ENCODE data around the gene OR2AP1.
"Not testable (repeated sequence)": the region's sequence is repeated elsewhere in the genome, so short reads cannot be mapped to it uniquely, and the experiment has no call there.

Gene OR2AP1

DNA sequence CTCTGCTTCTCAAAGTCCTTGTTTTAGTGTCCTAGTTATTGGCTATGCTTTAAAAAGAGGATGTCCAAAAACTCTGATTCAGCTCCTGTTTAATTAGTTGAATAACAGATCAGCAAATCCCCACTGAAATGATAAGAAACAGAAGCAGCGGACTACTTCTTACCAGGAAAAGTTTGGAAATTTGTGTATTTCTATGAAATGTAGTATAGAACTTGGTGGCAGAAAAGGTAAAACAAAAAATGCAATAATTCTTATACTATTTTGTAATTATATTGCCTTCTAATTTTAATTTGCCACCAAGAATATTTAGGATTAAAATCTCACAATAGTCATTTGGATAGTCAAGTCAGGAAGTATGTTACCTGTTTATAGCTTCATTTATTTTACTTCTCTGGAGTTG is at the start of gene OR2AP1:
OR2AP1 (plus strand) TSS at position 301 of the 400 bp plus-strand sequence. CDS start 1,947 bp downstream, outside the sequence.
- DNase-seq (ENCODE audit: low read depth, low spot score) = no peak
- H3K27ac ChIP-seq = no peak within 1 kb of the TSS

DNA sequence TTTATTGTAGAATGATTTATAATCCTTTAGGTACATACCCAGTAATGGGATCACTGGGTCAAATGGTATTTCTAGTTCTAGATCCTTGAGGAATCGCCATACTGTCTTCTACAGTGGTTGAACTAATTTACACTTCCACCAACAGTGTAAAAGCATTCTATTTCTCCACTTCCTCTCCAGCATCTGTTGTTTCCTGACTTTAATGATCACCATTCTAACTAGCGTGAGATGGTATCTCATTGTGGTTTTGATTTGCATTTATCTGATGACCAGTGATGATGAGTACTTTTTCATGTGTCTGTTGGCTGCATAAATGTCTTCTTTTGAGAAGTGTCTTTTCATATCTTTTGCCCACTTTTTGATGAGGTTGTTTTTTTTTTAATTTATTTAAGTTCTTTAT is 24.0 kb upstream of the OR2AP1 start:
- not testable (repeated sequence) for H3K27ac ChIP-seq; DNase-seq (ENCODE audit: low read depth, low spot score)

DNA sequence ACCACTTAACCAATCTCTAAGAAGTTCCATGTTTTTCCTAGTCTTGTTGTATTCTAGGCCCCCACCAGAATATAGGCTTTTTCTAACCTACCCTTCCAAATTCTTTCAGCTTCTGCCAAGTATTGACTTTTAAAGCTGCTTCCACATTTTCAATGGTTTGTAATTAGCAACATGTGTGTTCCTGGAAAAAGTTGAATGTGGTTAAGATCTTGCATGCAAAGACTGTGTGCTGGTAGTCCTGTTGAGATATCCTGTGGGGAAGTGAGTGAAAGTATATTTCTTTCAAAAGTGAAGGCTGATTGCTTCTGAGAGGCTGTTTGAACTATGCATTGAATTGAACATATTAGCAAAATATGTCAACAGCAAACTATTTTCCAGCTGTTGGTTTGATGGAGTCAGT is 23.5 kb upstream of the OR2AP1 start:
- DNase-seq (ENCODE audit: low read depth, low spot score) = no peak

DNA sequence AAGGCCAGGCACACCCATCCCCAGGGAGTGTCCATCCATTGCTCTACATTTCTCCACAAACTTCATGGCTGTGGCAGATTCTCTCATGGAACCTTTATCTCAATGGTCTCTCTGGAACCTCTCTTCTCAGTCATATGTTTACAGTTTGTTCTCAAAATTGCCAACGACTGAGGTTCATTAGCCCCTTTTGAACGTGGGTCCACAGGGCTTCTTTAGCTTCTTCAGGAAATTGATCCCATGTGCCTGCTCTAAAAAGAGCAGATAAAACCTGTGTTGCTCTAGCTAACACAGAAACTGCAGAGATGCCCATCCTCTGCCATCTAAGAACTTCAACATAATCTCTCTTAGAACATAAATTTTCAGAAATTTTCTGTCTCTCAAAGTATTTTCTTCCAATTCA is 23.0 kb upstream of the OR2AP1 start, which contains the start of gene OR6C4:
OR6C4 (plus strand) TSS at position 301 of the 400 bp plus-strand sequence. CDS start 1,625 bp downstream, outside the sequence.
- no peak for DNase-seq (ENCODE audit: low read depth, low spot score)

More for the DNA sequence above, 23.5 kb upstream of the OR2AP1 start:
- no peak overlapping the region for H3K27ac ChIP-seq

DNA sequence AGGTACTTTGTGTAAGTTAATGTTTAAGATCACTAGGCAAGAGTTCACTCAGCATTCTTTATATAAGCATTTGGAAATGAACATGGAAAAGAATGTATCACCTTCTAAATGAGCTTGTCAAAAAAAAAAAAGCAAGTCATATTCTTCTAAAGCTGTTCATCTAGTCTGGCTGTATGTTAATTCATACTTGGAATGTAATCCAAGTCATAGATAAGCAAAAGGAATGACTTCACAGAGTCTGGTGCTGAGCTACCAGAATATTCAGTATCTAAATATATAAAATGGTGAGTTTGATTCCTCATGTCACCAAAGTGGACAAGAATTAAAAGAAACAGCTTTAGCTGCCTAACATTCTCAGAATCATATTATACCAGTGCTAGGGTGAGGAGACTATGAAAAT is 18.0 kb upstream of the OR2AP1 start:
- no peak overlapping the region for H3K27ac ChIP-seq
- DNase-seq (ENCODE audit: low read depth, low spot score) = no peak

More for the DNA sequence above, 23.0 kb upstream of the OR2AP1 start, which contains the start of gene OR6C4:
- no peak within 1 kb of the TSS for H3K27ac ChIP-seq

DNA sequence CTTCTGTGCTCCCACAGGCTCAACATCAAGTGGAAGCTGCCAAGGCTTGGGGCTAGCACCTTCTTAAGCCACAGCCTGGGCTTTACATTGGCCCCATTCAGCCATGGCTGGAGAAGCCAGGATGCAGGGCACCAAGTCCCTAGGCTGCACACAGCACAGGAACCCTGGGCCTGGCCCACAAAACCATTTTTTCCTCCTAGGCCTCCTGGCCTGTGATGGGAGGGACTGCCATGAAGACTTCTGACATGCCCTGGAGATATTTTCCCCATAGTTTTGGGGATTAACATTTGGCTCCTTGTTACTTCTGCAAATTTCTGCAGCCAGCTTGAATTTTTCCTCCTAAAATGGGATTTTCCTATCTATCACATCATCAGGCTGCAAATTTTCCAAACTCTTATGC is 2.2 kb upstream of the OR2AP1 start:
- H3K27ac ChIP-seq; DNase-seq (ENCODE audit: low read depth, low spot score): not testable (repeated sequence)

DNA sequence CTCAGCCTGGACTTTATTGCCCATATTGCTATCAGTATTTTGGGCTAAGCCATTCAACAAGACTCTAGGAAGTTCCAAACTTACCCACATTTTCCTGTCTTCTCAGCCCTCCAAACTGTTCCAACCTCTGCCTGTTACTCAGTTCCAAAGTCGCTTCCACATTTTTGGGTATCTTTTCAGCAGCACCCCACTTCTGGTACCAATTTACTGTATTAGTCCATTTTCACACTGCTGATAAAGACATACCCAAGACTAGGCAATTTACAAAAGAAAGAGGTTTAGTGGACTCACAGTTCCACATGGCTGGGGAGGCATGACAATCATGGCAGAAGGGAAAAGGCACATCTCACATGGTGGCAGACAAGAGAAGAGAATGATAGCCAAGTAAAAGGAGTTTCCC is 1.6 kb upstream of the OR2AP1 start:
- not testable (repeated sequence) for H3K27ac ChIP-seq; DNase-seq (ENCODE audit: low read depth, low spot score)

DNA sequence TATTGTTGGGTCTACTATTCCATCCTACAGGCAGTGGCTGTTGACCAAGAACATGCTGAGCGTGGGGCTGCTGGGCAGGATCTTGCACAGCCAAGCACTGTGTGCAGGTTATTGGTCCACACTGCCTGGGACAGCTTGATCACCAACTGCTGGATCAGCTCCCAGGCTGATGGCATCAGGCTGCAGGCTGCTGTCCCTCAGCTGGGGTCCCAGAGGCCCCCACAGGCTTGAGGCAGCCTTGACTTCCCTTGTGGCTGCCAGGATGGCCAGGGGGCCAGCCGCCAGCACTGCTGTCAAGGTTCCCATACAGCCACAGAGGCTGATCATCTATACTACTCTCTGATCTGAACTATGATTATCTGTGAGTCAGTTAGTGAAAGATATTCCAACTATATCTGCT is 9.8 kb downstream of the OR2AP1 start:
- no peak overlapping the region for H3K27ac ChIP-seq
- no peak for DNase-seq (ENCODE audit: low read depth, low spot score)

DNA sequence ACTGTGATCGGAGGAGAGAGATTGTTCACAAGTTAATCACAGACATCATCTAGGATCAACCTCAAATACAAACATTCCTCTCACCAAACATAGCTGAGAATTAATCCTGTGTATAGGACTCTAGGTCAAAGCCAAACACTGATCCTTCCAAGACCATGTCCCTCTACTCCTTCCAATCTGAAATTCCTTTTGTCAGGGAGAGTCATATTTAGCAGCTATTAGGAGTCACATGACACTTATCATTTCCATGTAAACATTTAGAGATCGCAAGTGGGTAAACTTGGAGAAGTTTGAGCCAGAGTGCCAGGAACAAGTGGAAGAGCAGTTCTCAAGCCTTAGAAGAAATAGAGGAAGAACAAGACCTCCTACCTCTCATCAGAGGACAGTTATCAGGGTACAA is 13.5 kb downstream of the OR2AP1 start:
- DNase-seq (ENCODE audit: low read depth, low spot score) = no peak

DNA sequence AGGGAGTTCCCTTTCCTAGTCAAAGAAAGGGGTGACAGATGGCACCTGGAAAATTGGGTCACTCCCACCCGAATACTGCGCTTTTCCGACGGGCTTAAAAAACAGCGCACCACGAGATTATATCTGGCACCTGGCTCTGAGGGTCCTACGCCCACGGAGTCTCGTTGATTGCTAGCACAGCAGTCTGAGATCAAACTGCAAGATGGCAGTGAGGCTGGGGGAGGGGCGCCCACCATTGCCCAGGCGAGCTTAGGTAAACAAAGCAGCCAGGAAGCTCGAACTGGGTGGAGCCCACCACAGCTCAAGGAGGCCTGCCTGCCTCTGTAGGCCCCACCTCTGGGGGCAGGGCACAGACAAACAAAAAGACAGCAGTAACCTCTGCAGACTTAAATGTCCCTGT is 17.9 kb downstream of the OR2AP1 start:
- not testable (repeated sequence) for DNase-seq (ENCODE audit: low read depth, low spot score); H3K27ac ChIP-seq

More for the DNA sequence above, 13.5 kb downstream of the OR2AP1 start:
- H3K27ac ChIP-seq = no peak overlapping the region

DNA sequence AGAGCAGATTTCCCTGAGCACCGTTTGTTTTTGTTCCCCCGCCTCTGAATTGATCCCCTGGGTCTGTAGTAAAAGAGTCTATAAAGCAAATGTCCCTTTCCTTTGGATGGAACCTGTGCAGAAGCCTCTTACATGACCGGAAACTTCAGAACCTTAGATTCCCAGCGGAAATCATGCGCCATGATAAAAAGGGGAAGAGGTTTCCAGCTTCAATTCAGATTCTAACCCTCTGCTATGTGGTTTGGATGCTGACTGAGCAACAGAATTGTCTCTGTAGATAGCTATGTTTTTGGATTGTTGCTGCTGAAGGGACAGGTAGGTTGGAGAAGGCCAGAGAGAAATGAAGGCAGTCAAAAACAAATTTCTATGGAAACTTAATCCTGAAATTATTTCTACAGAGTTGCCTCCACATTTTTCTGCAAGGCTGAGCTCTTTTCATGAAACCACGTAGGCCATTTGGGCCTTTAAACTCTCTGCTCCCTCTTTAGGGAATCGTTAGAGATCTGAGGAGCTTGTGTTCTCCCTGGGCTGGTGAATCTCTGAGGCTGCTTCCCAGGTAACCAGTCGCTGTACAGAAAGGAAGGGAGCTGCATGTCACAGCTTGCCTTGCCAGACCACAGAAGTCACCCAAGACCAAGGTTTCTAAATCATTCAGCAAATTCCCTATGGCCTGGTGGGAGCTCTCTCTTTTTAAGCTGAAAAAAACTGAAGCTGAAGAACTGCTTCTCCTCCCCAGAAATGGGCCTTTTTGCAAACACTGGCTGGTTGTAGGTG is 35.7 kb downstream of the OR2AP1 start:
- H3K27ac ChIP-seq = no peak overlapping the region
- DNase-seq (ENCODE audit: low read depth, low spot score) = peak; percentile 34

DNA sequence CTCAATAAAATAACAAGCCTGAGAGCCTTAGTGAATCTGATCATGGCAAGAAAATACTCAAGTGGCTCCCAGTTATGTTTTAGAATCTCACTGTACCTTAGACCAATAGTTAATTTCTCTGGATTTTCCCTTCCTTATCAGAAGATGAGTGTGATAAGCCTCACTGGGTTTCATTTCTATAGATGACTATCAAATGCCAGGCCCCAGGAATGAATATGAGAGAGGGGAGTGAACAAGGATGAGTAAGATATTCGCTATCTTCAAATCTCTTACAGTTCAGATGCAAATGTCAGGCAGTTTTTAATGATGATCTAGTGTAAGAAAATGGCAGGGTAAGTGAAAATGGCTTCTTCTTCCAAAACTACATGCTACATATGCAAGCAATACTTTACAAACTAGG is 38.3 kb downstream of the OR2AP1 start:
- no peak for DNase-seq (ENCODE audit: low read depth, low spot score)
- no peak overlapping the region for H3K27ac ChIP-seq

DNA sequence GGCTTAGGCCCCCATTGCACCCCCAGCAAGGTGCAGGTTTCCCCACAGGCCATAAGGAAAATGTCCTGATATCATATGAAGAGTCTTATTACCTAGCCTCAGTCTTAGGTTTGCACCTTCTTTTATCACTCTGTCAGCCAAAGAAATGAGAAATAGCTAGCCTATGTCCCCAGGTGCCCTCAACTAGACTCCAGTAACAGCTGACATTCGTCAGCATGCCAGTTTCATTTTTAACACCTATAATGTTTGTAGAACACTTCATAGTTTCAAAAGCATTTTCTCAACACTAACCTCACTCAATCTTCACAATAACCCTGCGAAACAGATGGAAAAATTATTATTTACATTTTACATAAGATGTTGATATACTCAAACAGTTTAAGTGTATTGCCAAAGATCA is 40.4 kb downstream of the OR2AP1 start:
- DNase-seq (ENCODE audit: low read depth, low spot score) = no peak
- no peak overlapping the region for H3K27ac ChIP-seq

DNA sequence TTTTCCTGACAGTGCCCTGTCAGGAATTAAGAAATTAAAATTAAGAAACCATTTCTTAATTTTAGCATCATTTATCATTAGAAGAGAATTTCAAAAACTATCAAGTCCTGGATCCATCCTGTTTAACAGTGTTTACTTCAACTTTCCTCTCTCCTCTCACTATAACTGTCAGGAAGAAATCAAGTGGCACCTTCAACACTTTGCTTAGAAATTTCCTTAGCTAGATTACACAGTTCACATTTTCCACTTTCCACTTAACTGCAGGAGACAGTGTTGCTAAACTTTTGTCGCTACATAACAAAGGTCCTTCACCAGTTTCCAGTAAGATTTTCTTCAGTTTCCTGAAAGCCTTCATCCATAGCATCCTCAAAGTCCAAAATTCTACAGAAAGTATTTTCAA is 42.5 kb downstream of the OR2AP1 start:
- no peak for DNase-seq (ENCODE audit: low read depth, low spot score)

DNA sequence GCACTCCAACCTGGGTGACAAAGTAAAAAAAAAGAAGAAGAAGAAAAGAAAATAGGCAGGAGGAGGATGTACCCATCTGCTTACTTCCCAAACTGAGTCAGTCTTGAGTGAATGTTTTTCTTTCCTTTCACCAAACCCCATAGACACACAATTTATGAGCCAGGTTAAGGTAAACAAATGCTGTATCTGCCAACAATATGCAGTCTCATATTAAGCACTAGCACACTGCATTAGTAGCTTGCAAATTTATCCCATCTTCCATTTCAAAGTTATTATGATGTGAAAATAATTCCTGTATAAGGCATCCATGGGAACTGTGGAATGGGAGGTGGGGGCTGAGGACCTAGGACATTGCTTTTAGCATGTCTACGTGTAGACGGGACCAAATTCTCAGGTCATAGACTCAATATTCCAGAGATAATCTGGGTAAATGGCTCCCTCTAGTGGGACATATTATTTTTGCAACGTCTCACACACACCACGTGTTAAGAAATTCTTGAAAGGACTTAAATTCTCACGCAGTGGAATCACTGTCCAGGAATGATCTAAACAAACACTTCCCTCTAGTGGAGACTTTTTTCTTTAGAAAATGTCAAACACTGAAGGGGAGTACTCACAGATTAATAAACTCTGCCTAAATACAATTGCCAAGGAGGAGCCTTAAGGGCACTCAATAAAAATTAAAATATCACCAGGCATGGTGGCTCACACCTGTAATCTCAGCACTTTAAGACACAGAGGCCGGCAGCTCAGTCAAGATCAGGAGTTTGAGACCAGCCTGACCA is 47.3 kb downstream of the OR2AP1 start:
- DNase-seq (ENCODE audit: low read depth, low spot score) = peak; percentile 52
- no peak overlapping the region for H3K27ac ChIP-seq

More for the DNA sequence above, 42.5 kb downstream of the OR2AP1 start:
- H3K27ac ChIP-seq = no peak overlapping the region

DNA sequence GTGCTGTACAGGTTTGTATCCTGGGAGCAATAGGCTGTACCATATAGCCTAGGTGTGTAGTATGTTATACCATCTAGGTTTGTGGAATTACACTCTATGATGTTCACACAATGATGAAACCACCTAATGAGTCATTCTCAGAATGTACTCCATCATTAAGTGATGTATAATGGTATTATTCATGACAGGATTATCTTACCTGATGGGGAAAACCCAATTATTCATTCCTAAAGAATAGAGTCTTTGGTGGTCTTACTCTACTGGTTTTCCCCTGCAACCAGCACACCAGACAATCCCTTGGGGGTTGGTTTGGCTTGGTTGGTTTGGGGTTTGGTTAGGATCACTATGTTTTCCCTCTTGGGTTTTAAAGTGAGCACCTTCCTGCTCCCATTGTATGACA is 51.8 kb downstream of the OR2AP1 start:
- no peak overlapping the region for H3K27ac ChIP-seq
- DNase-seq (ENCODE audit: low read depth, low spot score) = peak; percentile 22
